GM18498 (cell line): ENCODE results near the gene FBXO41.
A peak's percentile ranks its signal among the peaks of the same experiment; 100 is the strongest.

Experiments
- ATAC-seq: cut with Tn5 transposase; IDR thresholded peaks from one replicate; pipeline ENCODE4 v1.9.1; 2021; ENCODE audit warnings: mild to moderate bottlenecking, moderate library complexity; ENCODE audit not compliant: unreplicated experiment

Gene FBXO41

DNA sequence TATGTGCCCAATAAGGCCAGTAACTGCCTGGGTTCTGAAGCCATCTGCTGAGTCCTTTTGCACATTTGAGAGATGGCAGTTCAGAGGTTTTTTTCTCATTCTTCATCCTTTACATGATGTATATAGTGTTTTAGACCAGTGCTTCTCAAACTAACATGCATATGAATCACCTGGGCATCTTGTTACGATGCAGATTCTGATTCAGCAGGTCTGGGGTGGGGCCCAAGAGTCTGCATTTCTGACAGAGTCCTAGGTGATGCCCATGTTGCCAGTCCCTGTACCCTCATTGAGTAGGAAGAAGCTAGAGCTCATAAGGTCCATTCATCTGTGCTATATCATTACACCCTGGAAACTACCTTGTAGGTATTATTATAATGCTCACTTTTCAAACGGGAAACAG lies 66.5 kb downstream of the FBXO41 start:
- no peak for ATAC-seq

GRCh38 chr2:73217160-73217559 lies 67.1 kb downstream of the FBXO41 start:
- no peak for ATAC-seq

- ATAC-seq: no peak
These were observed 69.0 kb downstream of the FBXO41 start for GRCh38 chr2:73215254-73215653.

- peak; percentile 93 for ATAC-seq
These were observed 69.9 kb downstream of the FBXO41 start, which contains the start of gene SMYD5 for GRCh38 chr2:73214120-73215035. Gene SMYD5 (plus strand): TSS chr2:73214245. CDS start chr2:73214267, 22 bp downstream.

DNA sequence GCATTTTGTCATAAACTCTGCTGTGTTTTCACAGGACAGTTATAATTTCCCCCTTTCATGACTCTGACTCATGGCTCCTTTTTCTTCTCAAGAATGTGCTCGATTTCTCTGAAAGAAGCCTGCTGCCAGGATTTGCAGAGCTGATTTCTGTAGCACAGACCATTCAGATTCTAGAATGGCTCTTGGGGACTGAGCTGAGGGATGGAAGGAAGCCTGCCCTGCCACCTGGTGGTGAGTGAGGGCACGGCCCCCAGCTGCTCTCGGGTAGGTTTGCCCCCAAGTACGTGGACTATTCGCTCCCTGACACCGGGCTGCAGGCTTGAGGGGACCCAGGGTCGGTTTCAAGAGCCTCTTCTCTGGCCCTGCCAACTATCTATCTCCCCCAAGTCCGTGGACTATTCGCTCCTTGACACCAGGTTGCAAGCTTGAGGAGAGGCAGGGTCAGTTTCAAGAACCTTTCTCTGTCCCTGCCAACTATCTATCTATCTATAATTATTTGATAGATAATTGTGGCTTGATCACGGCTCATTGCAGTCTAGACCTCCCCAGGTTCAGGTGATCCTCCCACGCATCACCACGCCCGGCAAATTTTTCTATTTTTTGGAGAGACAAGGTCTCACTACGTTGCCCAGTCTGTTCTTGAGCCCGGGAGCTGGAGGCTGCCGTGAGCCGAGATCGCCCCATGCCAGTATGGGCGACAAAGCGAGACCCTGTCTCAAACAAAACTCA lies 71.7 kb downstream of the FBXO41 start:
- ATAC-seq: peak; percentile 72

DNA sequence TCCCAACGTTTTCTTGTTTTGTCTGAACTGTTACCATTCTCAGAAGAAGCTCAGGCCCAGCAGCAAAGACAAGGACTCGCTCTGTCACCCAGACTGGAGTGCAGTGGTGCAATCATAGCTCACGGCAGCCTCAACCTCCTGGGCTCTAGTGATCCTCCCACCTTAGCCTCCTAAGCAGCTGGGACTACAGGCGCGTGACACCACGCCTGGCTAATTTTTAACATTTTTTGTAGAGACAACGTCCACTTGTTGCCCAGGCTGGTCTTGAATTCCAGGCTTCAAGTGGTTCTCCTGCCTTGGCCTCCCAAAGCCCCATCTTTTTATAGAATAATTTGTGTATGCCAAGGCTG lies 72.2 kb downstream of the FBXO41 start:
- ATAC-seq: no peak

- no peak for ATAC-seq
These were observed 73.6 kb downstream of the FBXO41 start for GRCh38 chr2:73210696-73211095.

GRCh38 chr2:73210019-73210418 lies 74.3 kb downstream of the FBXO41 start:
- no peak for ATAC-seq

GRCh38 chr2:73208258-73208657 lies 76.0 kb downstream of the FBXO41 start:
- ATAC-seq: no peak

GRCh38 chr2:73205611-73206010 lies 78.7 kb downstream of the FBXO41 start:
- no peak for ATAC-seq
